Retinal pigment epithelial cell (primary cell): ENCODE results near the gene DIS3L2.

Experiments used
- DNase-seq: peaks from one replicate; pipeline ENCODE4 v3.0.0-alpha.2; 2010; ENCODE audit warnings: low read depth
- H3K4me3 ChIP-seq: 2 replicates; pipeline ENCODE4 v1.5.1; 2011; ENCODE audit warnings: mild to moderate bottlenecking, low read length, control low read depth, moderate library complexity
- TF ChIP-seq, protein P1 (sequence below): conservative IDR thresholded peaks from 2 replicates; pipeline ENCODE4 v1.5.1; 2011; ENCODE audit warnings: low read depth, low read length, control low read depth, inconsistent platforms

Gene DIS3L2

DNA sequence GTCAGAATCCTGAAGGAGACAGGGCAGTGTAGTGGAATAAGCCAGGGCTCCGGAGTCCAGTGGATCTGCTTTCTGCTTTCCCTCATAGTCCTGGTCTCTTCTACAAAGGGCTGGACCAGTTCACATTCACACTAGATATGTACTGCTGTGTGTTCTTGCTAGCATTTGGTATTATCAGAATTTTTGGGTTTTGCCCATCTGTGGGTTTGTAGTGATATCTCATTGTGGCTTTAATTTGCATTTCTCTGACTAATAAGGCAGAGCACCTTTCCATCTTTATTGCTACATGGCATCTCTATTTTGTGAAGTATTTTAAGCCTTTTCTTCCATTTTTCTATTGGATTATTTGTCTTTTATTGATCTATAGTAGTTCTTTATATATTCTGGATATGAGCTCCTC is 114.8 kb downstream of the DIS3L2 start:
- DNase-seq = no peak
- TF ChIP-seq, protein P1, sequence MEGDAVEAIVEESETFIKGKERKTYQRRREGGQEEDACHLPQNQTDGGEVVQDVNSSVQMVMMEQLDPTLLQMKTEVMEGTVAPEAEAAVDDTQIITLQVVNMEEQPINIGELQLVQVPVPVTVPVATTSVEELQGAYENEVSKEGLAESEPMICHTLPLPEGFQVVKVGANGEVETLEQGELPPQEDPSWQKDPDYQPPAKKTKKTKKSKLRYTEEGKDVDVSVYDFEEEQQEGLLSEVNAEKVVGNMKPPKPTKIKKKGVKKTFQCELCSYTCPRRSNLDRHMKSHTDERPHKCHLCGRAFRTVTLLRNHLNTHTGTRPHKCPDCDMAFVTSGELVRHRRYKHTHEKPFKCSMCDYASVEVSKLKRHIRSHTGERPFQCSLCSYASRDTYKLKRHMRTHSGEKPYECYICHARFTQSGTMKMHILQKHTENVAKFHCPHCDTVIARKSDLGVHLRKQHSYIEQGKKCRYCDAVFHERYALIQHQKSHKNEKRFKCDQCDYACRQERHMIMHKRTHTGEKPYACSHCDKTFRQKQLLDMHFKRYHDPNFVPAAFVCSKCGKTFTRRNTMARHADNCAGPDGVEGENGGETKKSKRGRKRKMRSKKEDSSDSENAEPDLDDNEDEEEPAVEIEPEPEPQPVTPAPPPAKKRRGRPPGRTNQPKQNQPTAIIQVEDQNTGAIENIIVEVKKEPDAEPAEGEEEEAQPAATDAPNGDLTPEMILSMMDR = no peak
- H3K4me3 ChIP-seq = no peak overlapping the region

DNA sequence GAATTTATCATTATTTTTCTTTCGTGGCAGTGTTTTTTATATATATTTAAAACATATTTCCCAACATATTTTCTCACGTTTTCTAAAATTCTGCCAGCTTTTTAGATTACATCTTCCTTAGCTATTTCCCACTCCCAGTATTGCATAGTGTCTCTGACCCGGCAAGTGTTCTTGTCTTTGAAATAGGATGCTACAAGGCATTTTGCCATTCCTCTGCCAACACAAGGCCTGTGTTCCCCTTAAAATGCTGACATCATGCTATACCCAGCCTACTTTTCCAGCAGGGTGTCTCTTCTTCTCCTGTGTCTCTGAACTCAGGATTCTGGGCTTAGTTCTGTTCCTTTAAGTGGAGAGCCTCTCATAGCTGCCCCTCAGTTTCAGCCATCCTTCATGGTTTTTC is 115.2 kb downstream of the DIS3L2 start:
- no peak for DNase-seq
- H3K4me3 ChIP-seq = no peak overlapping the region
- TF ChIP-seq, protein P1 = no peak

DNA sequence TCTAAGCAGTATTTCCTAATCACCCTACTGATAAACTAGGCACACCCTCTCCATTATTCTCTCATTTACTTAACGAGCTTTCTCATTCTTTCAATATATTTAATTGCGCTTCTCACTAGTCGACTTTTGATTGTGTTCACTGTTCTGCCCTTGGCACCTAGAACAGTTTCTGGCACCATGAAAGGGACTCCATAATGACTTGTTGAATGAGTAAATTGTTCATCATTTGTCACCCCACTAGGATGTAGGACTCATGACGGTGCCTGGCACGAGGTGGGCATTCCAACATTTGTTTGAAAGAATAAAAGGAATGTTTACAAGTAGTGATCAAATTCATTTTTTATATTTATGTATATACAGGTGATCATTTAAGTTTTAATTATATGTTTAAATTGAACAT is 123.7 kb downstream of the DIS3L2 start:
- TF ChIP-seq, protein P1 = no peak
- no peak overlapping the region for H3K4me3 ChIP-seq
- peak; percentile 26 for DNase-seq

DNA sequence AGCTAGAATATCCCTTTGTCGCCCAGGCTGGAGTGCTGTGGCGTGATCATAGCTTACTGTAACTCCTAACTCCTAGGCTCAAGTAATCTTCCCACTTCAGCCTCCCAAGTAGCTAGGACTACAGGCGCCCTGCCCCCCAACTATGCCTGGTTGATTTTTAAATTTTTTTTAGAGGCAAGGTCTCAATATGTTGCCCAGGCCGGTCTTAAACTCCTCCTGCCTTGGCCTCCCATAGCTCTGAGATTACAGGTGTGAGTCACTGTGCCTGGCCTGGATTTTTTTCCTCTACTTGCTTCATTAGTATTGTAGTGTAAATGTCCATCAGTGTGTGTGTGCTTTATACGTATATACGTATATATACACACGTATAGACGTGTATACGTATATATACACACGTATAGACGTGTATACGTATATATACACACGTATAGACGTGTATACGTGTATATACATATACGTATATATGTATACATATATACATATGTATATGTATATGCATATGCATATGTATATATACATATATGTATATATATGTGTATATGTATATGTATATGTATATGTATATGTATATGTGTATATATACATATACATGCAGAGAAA is 124.4 kb downstream of the DIS3L2 start:
- DNase-seq = no peak
- TF ChIP-seq, protein P1 = no peak
- no peak overlapping the region for H3K4me3 ChIP-seq

DNA sequence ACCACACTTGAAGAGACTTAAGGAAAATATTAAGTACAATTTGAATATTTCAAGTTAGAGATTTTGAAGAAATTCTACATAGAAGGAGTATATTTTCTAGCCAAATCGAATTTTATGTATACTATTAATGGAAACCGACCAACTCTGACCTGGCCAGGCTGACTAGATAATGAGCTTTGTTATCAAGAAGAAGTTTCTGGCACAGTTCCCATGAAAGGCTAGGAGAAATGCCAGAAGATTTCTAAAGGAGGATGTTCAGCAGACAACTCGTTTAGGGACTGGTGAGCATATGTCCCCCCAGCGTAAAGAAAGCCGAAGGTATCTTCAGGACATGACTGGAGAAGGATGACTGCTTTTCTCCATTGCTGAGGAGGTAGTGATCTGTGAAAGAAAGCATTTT is 127.3 kb downstream of the DIS3L2 start:
- no peak overlapping the region for H3K4me3 ChIP-seq
- no peak for DNase-seq
- TF ChIP-seq, protein P1 = no peak

DNA sequence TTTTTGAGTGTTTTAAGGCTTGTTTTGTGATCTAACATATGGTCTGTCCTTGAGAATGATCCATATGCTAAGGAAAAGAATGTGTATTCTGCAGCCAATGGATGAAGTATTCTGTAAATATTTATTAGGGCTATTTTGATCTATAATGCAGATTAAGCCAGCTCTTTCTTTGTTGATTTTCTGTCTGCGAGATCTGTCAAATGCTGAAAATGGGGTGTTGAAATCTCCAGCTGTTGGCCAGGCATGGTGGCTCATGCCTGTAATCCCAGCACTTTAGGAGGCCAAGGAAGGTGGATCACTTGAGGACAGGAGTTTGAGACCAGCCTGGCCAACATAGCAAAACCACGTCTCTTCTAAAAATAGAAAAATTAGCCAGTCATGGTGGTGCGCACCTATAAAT is 132.7 kb downstream of the DIS3L2 start:
- DNase-seq = no peak
- TF ChIP-seq, protein P1 = no peak
- no peak overlapping the region for H3K4me3 ChIP-seq

DNA sequence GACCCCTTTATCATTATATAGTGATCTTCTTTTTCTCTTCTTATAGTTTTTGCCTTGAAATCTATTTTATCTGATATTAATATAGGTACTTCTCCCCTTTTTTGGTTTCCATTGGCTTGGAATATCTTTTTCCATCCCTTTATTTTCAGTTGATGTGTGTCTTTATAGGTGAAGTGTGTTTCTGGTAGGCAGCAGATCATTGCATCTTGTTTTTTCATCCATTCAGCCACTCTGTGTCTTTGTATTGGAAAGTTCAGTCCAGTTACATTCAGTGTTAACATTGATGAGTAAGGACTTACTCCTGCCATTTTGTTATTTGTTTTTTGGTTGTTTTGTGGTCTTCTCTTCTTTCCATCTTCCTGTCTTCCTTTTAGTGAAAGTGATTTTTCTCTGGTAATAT is 133.4 kb downstream of the DIS3L2 start:
- no peak for DNase-seq

More for the DNA sequence above, 133.4 kb downstream of the DIS3L2 start:
- no peak overlapping the region for H3K4me3 ChIP-seq
- TF ChIP-seq, protein P1 = no peak
